ENCODE measurements around the gene AATK.

DNA sequence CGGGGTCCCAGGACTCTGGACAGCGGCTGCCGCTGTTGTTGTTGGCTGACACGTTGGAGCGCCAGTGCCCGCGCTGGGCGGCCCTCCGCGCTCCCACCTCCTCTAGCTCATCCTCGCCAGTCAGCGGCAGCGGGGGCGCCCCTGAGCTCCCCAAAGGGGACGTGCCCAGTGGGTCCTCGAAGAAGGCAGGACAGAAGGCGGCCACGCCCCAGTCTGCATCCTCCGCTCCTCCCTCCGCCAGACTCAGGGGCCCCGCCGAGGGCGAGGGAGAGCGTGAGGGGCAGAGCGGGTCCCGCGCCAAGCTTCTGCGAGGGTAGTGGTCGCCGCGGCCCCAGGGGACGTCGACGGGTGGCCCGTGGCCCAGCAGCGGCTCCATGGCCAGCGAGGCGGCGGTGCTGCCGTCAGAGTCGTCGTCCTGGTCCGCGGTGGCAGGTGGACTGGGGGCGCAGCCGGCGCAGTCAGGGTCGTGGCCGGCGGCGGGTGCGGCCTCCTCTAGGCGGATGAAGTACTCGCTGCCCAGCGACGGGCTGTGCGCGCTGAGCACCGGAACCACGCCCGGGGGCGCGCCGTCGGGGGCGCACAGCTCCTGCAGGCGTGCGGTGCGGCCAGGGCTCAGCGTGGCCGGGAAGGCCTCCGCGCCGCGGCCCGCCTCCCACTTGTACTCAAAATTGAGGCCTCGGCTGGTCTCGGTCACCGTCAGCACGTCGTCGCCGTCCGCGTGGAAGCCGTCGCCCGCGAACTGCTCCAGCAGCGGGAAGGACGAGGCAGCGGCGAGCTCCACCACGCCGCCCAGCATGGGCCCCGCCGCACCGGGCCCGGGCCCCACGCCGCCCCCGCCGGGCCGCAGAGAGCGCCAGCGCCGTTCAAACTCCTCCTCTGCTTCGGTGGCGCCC lies 43.9 kb downstream of the AATK start:
- no peak for TF ChIP-seq CTCF (conservative IDR thresholded peaks at IDR 0.05 in 1 of 2, IDR thresholded peaks at IDR 0.05 in 1 of 2; ENCODE audit: extremely low read depth in 1 of 2, insufficient read depth in 1 of 2, low read depth in 1 of 2, low read length in 2 of 2)
- TF ChIP-seq EZH2 (IDR thresholded peaks at IDR 0.05; ENCODE audit: borderline replicate concordance, low read length): no peak
